GM21576 (cell line): ENCODE measurements around the gene ACTN4.
"Not testable (repeated sequence)": the region's sequence is repeated elsewhere in the genome, so short reads cannot be mapped to it uniquely, and the experiment has no call there.

Experiments used
- ATAC-seq: cut with Tn5 transposase; IDR thresholded peaks from one replicate; pipeline ENCODE4 v1.9.1; 2021; ENCODE audit warnings: mild to moderate bottlenecking, moderate library complexity; ENCODE audit not compliant: unreplicated experiment

Gene ACTN4

DNA sequence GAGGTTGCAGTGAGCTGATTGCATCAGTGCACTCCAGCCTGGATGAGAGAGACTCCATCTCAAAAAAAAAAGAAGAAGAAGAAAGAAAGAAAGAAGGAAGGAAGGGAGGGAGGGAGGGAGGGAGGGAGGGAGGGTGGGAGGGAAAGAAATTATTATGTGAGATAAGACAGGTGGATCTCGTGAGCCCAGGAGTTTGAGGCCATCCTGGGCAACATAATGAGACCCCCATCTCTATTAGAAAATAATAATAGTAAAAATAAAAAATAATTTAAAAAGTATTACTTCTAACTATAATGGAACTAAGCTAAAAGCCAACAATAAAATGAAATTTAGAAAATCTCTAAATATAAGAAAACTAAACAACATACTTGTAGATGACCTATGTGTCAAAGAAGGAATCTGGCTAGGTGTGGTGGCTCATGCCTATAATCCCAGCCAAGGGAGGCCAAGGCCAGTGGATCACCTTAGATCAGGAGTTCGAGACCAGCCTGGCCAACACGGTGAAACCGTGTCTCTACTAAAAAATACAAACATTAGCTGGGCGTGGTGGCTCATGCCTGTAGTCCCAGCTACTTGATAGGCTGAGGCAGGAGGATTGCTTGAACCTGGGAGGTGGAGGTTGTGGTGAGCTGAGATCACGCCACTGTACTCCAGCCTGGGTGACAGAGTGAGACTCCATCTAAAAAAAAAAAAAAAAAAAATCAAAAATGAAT is 113.5 kb downstream of the ACTN4 start:
- ATAC-seq: not testable (repeated sequence)

DNA sequence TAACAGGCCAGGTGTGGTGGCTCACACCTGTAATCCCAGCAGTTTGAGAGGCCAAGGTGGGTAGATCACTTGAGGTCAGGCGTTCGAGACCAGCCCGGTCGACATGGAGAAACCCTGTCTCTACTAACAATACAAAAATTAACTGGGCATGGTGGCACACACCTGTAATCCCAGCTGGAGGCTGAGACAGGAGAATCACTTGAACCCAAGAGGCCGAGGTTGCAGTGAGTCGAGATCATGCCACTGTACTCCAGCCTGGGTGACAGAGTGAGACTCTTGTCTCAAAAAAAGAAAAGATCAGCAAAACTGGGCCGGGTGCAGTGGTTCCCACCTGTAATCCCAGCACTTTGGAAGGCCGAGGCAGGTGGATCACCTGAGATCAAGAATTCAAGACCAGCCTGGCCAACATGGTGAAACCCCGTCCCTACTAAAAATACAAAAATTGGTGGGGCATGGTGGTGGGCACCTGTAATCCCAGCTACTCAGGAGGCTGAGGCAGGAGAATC is 114.5 kb downstream of the ACTN4 start:
- ATAC-seq: not testable (repeated sequence)

DNA sequence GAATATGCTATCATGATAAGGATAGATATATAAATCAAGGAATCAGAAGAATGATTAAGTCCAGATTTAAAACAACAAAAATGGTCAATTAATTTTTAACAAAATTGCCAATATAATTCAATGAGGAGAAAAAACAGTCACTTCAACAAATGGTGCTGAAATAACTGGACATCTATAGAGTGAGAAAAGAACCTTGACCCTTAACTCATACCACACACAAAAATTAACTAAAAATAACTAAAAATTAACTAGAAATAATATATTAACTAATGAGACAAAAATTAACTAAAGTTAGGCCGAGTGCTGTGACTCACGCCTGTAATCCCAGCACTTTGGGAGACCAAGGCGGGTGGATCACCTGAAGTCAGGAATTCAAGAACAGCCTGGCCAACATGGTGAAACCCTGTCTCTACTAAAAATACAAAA is 116.4 kb downstream of the ACTN4 start:
- no peak for ATAC-seq

DNA sequence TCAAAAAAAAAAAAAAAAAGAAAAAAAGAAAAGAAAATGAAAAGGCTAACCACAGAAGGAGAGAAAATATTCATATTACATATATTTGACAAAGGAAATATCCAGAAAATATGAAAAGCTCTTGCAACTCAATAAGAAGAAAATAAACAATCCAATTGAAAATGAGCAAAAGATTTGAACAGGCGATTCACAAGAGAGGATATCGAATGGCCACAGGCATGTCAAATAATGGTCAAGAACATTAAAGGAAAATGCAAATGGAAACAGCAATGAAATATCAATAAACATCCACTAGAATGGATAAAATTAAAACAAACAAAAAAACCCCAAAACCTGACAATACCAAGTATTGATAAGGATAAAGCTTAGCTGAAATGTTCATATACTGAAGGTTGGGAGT is 117.8 kb downstream of the ACTN4 start:
- no peak for ATAC-seq

DNA sequence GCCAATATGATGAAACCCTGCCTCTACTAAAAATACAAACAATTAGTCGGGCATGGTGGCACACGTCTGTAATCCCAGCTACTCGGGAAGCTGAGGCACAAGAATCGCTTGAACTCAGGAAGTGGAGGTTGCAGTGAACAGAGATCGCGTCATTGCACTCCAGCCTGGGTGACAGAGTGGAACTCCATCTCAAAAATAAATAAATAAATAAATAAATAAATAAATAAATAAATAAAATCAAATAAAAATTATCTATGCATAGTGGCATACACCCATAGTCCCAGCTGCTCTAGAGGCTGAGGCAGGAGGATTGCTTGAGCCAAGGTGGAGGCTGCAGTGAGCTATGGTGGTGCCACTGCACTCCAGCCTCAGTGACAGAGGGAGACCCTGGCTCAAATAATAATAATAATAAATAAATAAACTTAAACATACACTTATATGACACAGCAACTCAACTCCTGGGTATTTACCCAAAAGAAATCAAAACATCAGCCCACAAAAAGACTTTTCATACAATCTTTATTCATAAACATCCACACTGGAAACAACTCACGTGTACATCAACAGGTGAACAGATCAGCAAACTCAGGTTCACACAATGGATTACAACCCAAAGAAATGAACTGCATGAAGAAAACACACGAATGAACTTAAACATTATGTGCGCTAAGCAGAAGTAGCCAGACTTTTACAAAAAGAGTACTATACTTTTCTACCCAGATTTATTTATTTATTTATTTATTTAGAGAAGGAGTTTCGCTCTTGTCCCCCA is 119.0 kb downstream of the ACTN4 start:
- ATAC-seq: no peak

DNA sequence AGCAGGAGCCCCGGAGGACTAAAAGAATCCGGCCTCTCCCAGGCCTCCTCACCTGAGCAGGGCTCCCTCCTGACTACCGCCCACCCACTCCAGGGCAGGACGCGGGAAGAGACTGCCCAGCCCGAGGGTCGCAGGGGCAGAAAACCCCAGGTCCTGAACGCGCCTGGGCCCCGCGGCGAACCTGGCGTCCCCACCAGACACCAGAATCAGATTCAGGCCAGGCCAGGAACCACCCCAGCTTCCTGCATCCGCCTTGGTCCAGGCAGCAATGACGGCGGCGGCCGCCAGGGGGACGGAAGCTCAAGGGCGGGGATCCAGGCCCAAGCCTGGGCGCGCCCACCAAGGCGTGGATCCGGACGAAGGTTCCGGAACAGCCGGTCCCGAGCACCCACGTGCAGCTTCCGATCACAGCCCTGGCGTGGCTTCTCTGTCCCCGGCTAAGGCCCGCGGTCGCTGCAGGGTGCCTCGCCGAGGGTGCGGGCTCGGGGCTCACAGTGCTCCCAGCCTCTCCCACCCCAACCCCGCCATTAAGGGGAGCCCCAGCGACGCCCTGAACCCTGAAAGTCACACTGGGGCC is 122.3 kb downstream of the ACTN4 start:
- ATAC-seq: peak; percentile 69

DNA sequence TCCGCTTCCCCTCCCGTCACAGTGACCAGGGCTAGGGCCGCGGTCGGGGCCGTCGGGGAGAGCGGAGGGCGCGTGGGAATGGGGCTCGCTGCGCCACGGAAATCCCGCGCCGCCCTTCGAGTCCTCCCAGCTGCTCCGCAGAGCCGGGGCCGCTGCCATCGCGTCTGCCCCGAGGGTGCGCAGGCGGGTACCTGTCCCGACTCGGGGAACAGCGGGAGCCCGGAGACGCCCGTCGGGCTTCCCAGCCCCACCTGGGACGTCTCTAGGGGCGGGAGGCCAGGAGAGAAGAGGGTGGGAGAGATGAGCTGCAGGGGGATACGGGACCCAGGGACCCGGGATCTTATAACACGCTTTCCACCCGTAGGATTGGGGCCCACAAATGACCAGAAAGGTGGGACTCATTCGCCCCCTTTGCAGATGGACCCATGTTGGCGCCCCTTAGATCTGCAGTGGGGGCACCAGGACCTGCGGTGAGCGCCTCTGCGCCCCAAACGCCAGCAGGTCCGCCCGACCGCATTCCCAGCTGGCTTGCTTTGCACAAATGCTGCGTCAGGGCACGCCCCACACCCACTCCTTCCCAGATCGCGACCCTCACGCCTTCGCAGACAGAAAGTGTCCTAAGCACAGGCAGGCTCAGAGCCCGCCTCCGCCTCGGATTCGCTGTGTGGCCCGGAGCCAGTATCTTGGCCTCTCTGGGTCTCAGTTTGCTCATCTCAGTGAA is 122.9 kb downstream of the ACTN4 start:
- not testable (repeated sequence) for ATAC-seq

DNA sequence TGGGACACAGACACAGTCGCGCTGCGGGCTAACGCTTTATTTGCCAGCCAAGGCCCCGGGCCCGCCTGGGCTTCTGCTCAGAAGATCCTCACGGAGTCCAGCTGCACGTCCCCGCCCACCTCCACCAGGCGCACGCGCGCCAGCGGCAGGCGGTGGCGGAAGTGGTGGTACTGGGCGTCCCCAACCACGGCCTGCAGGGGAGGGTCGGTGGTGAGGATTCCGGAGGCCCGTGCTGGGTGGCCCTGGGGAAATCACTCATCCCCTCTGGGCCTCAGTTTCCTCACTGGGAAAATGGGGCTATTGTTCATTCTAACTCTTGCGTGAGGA is 123.5 kb downstream of the ACTN4 start:
- ATAC-seq: peak; percentile 57

DNA sequence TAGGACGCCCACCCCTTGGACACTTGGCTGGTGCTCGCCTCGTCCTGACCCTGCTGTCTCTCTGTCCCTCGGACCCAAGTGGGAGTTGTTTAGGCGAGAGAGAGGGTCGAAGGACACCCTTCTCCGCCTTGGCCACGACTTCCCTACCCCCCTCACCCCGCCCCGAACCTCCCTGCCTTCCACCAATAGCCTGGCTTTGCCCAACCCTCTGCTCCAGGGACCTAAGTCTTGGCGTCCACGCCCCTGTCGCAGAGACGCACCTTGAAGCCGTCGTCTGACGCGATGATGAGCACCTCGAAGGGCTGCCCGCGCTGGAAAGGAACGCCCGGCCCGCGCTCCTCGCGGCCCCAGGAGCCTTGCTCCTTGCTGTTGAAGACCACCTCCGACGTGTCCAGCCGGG is 124.1 kb downstream of the ACTN4 start:
- ATAC-seq: not testable (repeated sequence)

DNA sequence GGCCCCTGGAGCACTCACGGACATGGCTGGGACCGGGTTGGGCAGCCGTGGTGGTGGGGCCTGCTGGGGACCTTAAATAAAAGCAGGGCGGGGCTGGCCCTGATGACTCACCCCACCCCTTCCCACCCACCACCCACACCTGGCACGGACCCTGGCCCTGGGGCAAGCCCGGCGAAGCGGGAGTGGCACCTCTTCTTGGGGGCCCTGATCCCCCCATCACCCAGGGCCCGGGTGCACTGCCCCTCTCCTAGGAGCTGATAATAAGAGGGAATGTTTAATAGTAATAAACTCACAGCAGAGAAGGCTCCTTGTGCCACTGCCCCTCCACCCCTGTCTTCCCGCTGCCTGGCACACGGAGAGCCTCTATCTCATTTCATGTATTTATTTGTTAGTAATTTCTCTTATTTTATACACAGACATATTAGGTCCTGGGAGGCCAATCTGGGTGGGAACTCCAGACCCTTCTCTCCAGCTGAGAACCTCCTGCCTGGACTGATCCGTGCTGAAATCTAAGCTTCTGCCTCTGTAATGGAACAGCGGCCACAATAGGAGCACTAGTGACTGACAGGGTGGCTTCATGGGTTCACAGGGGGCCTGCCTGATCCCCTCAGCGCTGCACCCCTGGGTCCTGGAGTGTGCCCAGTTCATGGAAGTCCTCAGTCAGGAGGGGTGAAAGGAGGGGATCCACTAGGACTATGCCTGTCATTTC is 126.2 kb downstream of the ACTN4 start, which contains the start of gene LGALS7:
Gene LGALS7 (minus strand): TSS at position 49 of the 709 bp plus-strand sequence. CDS start 25 bp downstream, at position 24.
- no peak for ATAC-seq

DNA sequence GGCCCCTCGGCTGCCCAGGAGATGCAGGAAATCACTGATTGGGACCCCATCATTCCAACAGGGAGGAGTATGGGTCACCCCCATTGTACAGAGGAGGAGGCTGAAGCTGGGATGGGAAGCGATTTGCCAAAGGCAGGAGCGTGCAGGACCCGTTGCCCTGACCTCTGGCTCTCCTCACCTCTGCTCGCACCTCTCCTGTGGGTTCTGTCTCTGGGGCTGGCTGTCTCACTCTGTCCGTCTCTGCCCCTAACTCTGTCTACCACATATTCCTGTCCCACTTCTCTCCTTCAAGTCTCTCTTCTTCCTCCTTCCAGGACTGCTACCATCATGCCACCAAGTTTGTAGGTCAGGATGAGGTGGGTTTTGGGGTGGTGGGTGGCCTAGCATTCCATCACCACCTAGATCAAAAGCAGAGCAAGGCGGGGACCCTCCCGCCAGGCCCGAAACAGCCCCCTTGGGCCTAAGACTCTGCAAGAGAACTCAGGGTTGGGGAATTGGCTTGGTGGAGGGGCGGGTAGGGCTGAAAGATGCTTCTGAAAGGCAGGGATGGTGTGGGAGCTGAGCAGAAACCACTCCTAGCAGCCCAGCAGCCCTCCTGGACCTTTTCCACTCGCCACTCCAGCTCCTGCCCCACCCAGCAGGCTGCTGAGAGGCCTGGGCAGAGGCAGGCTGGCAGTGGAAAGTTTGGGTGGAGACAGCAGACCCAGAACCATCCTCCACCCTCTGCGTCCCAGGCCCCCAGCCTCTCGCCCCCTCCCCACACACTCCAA is 126.9 kb downstream of the ACTN4 start:
- ATAC-seq: no peak

DNA sequence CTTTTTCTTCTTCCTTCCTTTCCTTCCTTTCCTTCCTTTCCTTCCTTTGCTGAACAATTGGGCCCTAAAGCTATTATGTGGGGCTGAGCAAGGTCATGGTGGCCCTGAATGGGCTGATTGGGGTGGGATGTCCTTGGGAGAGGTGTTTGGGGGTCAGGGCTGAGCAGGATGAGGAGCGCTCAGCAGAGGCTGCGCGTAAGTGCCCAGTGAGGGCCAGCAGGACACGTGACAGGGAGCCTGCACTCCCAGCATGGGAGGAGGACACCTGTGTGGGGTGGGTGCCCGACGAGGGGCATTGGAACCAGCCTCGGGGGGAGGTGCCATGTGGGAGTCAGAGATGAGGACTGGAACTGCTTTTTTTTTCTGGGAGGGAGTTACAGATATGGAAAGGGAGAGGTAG is 131.3 kb downstream of the ACTN4 start:
- no peak for ATAC-seq

DNA sequence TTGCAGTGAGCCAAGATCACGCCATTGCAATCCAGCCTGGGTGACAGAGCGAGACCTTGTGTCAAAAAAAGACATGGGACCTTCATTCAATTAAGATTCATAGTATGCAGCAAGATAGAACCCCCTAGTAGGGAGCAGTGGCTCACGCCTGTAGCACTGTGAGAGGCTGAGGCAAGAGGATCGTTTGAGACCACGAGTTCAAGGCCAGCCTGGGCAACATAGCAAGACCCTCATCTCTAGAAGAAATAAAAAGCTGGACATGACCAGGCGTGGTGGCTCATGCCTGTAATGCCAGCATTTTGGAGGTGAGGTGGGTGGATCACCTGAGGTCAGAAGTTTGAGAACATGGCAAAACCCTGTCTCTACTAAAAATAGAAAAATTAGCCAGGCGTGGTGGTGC is 133.0 kb downstream of the ACTN4 start:
- ATAC-seq: no peak

DNA sequence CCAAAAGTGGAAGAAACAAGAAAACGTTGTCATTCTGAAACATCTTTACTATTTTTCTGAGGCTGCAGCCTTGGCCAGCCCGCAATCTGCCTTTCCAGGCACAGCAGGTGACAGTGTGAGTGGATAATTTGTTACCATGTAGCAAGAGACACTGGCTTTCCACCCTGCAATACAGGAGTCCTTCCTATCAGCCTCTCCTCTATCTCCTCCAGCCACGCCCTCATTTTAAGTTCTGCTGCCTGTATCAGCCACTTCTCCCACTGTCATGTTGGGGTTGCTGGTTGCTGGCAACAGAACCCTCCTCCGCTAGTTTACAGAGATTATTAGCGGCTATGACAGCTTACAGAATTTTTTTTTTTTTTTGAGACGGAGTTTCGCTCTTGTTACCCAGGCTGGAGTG is 133.6 kb downstream of the ACTN4 start:
- ATAC-seq: no peak
